Fibroblast of skin of right quadriceps (primary cell): ENCODE results near the gene ZC3H7B.

ENCODE experiments used
- DNase-seq: peaks from one replicate; pipeline ENCODE4 v3.0.0-alpha.2; 2013

ZC3H7B gene

DNA sequence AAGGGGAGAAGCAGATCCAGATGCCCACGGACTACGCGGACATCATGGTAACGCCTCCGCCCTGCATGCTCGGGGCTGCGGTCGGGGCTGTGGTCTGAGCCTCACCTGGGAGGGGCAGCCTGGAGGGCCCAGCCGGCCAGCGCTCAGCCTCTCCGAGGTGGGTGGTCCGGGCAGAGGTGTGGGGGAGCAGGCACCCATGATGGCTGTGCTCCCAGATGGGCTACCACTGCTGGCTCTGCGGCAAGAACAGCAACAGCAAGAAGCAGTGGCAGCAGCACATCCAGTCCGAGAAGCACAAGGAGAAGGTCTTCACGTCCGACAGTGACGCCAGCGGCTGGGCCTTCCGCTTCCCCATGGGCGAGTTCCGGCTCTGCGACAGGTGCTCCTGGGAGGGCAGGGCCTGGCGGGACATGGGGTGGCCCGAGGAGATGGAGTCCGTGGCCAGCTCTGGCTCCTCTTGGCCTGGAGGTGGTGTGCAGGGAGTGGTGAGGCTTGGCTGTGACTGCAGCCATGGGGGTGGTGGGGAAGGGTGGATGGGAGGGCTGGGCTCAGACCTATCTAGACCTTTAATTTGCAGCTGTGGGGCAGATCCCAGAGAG, 55.2 kb downstream of the ZC3H7B start:
- DNase-seq = no peak

DNA sequence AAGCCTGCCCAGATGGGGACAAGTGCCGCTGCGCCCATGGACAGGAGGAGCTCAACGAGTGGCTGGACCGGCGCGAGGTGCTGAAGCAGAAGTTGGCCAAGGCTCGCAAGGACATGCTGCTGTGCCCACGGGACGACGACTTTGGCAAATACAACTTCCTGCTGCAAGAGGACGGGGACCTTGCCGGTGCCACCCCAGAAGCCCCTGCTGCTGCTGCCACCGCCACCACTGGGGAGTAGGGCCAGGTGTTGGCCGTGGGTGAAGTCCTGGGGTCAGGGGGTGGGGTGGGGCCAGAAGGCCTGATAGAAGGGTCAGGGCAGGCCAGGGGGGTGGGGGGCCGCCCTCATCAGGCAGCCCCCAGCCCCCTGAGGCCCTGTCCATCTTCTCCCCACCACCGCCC, 55.9 kb downstream of the ZC3H7B start:
- no peak for DNase-seq

DNA sequence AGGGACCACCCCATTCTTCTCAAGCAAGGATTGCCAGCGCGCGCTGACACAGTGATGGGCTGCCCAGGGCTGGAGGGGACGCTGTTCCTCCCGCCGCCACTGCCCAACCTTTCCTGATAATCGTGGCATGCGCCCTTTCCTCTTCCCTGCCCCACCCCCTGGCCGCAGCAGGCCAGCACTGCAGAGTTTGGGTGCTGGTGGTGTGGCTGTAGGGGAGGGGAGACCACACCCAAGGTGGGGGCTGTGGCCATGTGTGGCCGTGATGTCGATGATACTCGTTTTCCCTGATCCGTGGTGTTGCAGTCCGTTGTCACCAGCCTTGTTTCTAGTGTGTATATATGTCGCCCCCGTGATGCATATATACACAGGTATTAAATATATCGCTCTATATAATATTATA, 57.6 kb downstream of the ZC3H7B start:
- no peak for DNase-seq

DNA sequence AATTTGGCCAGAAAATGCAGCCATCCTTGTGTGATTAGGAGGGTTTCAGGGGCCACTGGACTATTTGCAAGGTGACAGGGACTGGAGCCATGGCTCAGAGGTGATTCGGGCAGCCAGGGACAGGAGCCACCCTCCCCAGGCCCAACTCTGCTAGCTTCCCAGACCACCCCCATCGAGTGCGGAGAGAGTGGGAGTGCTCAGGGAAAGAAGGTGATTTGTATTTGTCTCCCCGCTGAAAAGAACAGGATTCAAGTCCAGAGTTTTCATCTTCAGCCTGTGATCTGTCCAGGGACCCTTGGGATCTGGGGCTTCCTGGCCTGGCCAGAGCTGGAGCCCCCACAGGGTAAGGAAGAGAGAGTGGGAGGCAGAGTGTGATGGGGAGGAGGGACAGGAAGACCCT, 58.1 kb downstream of the ZC3H7B start:
- DNase-seq = no peak

DNA sequence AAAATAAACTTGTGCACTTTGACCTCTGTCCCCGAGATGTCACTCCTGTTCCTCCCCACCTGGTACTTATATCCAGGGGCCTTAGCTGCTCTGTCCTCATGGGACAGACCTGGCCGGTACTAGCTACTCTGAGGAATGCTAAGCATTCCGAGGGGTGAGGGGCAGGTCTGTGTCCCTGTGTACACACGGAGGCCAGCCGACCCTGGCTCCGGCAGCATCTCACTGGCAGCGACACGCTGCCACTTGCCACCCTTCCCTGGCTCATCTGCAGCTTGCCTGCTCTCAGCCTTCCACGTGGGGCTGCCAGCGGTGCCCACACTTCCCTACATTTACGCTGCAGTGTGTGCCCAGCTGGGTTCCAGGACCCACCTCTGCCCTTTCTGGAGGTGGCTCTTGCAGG, 58.8 kb downstream of the ZC3H7B start:
- no peak for DNase-seq

DNA sequence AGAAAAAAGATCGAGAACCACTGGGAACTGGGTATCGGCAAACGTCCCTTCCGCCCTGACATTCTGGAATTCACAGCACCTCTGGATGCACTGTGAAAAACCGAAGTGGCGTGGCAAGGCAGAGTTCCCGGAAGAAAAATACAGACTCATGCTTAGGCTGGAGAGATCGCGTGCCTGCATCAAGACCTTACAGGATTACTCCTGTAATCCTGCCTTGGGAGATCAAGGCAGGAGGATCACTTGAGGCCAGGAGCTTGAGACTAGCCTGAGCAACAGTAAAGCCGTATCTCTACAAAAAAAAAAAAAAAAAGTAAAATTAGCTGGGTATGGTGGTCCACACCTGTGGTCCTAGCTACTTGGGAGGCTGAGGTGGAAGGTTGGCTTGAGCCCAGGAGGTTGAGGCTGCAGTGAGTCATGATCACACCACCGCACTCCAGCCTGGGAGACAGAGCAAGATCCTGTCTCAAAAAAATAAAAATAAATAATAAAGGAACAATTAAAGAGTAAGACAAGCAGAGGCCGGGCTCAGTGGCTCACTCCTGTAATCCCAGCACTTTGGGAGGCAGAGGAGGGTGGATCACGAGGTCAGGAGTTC, 60.5 kb downstream of the ZC3H7B start:
- no peak for DNase-seq

DNA sequence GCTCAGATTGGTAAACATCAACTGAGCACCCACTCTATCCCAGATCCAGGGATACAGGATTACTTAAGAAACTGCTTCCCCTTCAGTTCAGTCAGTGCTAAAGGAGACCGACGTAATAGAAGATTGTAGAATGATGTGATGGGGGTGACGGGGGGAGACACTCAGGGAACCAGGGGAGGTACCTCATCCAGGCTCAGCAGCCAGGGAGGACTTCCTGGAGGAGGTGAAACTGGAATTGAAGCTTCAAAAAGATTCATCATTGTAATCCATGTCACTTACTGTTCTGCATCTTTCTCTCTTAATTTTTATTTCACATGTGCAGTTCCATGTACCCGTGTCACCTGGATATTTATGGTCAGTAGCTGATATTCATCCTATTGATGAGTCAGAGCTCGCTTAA, 61.3 kb downstream of the ZC3H7B start:
- DNase-seq = no peak

DNA sequence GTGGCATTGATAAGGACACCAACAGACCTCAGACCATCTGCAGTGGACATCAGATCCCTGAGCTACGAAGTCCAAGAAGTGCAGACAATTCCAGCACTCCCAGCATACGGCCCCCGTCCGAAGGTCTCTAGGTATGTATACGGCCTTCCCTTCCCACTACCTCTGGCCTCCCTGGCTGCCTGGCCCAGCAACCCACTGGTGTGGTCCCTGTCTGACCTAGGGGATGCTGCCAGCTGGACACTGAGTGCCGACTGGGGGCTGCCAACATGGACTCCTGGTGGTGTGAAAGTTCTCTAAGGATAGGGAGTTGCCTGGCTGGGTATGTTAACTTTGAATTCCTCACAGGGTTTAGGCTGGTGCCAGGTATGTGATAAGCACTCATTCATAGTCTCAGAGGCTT, 62.9 kb downstream of the ZC3H7B start:
- DNase-seq = no peak

DNA sequence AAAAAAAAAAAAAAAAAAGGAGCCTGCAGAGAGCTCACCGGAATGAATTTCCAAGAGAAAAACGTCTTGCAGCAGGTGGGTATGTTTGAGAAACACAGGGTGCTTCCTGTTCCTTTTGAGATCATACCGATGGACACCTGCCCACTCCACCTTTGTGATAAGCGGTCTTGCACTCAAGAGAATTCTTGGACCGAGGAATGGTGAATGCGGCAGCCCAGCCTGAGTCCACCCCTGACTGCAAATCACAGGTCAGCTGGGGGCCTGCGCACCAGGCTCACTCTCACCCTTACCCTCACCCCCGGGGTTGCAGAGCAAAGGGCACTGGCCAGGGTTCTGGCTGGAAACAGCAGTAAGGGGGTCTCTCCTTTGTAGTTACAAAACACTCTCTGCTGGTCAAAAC, 63.6 kb downstream of the ZC3H7B start:
- no peak for DNase-seq

DNA sequence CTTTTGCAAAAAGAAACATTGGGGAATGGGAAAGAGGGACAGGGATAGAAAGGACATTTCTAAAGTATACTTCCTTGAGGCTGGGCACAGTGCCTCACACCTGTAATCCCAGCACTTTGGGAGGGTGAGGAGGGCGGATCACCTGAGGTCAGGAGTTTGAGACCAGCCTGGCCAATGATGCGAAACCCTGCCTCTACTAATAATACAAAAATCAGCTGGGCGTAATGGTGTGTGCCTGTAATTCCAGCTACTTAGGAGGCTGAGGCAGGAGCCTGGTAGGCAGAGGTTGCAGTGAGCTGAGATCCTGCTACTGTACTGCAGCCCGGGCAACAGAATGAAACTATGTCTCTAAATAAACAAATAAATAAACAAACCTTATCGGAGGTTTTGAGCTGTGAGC, 64.1 kb downstream of the ZC3H7B start:
- DNase-seq = no peak

DNA sequence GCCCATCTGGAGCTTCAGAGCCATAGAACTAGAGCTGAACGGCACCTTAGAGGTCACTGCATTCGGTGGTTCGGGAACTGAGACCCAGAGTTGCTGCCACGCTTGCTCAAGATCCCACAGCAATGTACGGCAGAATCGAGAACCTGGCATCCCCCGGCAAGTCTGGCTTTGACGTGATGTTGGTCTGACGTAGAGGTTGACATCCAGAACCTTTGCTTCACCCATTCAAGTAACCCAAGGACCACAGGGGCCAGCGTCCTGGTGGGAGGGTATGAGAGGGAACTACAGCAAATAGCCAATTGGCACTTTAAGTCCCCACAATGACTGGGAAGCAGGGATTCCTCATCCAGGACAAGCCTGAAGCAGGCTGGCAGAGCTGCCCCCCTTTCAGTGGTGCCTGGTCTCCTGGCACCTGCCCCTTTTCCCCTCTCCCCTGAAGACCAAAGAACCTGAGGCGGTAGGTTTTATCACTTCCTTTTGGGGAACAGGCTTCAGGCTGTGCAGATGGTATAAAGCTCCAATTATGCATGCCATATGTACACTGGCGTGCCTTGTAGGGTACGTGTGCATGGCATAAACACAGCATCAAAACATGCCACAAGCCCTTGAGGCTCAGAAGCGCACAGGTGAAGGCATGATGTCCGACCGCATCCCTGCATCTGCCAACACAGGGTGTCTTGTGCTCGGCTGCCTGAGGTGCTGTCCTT, 65.2 kb downstream of the ZC3H7B start:
- DNase-seq = no peak

DNA sequence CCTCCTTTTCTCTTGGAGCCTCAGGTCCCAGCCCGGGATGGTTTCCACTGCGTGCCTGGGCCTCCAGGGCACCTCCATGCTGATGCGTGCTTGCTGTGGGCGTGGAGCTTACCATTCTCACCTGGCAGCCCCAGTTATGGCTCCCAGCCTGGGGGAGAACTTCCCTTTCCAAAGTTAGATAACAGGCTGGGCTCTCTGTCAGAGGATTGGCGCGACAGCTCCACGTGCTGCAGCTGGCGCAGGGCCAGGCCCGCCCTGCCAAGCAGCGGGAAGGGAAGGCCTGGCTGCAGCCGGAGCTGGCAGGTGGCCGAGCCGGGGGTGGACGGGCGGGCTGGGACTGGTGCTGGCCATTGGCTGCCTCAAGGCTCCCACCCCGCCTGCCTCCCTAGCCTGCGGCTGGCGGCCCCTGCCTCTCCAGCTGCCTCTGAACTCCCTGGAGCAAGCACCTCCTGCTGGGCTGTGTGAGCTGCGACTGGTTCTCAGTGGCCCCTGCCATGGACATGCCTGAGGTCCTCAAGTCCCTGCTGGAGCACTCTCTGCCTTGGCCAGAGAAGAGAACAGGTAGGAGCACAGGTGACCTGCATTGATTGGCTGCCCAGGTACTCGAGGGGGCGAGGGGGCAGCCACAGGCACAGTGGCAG, 65.8 kb downstream of the ZC3H7B start:
- peak; percentile 91 for DNase-seq

DNA sequence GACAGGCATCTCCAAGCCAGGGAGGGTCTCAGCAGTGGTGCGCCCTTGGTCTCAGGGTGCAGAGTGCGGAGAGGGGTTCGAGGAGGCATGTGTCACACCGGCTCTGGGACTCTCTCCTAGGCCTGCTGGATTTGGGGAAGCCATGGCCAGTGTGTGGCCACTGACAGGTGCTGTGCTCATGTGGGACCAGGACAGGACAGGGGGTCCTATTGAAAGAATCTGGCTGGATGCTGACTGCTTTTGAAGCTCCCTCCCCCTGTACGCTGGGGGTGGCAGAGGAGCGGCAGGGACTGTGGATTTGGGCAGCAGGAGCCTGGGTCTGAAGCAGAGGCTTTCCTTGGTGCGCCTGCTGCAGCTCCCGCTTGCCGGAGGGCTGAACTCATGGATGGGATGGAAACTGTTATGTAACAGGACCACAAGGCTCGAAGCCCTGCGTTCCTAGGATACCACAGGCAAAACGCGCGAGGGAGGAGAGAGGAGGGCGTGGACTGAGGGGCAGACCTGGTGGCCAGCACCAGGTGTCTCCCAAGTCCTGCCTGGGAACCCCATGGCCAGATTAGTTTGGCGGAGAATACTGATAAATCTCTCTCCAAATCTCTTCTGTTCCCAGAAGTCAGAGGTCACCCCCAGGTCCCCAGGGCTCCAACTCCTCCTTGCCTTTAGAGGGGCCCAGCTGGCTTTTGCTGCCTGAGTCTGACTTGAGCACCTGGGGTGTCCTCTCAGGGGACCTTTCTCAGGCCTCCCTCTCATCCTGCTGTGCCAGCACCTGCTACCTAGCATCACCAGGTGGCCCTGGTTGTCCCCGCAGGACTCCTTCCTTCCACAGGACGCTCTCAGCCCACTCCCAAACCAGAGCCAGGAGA, 66.6 kb downstream of the ZC3H7B start:
- peak; percentile 25 for DNase-seq

DNA sequence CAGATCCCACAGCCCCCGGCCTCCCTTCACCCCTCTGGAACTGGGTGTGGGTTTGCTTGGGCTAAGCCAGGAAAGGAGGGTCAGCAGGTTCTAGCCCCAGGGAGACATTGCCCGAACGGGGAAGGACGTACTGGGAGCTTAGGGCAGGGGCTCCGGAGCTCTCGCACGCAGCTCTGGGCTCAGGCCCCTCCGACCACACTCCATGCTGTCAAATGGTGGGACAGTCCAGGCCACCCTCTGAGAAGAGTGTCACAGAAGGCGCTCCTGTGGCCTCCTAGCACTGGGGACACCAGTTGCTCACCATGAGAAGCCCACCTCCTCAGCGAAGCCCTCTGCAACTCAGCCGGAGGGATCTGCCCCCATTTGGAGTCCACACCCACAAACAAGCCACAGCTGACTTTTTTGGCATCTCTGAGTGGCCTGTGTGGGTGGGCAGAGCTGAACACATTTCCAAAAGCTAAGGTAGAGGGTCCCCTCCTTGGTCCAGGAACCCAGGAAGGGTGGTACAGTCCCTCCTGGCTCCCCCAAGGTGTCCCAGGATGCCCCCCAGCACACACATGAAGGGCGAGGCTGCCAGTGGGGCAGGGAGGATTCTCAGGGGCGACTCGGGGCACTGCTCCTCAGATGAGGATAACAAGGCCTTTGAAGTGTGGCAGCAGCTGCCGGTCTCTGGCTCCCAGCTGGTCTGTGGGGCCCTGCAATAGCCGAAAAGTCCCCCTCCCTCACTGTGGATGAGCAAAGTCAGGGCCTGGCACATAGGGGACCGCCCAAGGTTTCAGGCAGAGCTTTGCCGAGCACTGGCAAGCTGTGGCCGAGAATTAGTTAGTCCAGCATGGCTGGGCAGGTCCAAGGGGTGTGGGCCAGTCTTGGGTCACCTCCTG, 67.5 kb downstream of the ZC3H7B start:
- no peak for DNase-seq

DNA sequence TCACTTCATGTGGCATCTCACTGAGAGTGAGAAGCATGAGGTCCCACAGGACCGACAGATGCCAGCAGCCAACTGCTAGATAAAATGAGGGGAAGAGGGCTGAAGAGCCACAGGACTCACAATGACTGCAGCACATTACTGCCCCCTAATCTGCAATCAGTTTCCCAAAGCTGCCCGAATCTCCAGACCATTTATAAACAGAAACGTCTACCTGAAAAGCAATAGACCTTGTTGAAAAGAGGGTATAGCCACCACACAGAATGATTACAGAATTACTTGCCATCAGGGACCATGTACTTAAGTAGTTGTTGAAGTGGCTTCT, 68.1 kb downstream of the ZC3H7B start:
- DNase-seq = no peak

DNA sequence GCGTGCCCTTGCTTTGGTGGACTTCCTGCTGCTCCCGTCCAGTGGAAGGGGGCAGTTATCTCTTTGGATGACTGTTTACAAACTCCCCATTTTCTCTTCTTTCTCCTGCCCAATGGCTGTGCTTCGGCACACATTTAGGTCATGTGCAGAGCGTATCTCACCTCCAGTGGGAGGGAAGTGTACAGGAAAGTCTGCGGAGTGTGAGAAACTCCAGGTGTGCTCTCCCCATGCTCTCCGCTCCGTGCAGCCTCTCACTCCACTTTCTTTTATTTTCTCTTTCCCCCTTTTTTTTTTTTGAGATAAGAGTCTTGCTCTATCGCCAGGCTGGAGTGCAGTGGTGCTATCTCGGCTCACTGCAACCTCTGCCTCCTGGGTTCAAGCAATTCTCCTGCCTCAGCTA, 68.5 kb downstream of the ZC3H7B start:
- DNase-seq = no peak

DNA sequence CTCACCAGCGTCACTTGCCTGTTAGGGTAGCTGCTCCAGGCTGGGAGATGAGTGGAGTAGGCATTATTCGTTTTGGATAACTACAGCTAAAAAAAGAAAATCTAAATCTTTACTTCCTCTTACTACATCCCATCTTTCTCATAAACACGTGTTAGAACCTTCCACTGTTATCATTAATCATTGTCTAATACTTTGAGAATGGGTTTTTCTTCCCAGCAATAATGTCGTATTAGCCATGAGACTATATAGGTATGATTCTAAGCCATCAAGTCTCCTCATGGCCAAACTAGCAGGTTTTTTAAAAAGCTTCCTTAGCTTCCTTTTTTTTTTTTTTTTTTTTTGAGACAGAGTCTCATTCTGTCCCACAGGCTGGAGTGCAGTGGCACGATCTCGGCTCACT, 76.5 kb downstream of the ZC3H7B start:
- DNase-seq = no peak

DNA sequence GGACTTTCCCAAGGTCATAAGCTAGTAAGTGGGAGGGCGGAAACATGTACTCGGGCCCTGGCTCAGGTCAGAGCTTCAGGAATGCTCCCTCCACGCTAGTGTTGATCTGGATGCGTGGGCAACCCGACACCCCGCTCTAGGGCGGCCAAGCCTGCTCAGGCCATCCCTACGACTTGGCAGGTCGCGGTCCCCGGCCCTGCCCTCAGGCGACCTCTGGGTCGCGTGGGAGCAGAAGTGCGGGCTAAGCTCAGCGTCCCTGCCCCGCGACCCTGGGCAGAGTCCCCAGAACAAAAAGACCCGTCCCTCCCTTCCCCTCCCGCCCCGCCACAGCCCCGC, 79.6 kb downstream of the ZC3H7B start:
- peak; percentile 67 for DNase-seq

DNA sequence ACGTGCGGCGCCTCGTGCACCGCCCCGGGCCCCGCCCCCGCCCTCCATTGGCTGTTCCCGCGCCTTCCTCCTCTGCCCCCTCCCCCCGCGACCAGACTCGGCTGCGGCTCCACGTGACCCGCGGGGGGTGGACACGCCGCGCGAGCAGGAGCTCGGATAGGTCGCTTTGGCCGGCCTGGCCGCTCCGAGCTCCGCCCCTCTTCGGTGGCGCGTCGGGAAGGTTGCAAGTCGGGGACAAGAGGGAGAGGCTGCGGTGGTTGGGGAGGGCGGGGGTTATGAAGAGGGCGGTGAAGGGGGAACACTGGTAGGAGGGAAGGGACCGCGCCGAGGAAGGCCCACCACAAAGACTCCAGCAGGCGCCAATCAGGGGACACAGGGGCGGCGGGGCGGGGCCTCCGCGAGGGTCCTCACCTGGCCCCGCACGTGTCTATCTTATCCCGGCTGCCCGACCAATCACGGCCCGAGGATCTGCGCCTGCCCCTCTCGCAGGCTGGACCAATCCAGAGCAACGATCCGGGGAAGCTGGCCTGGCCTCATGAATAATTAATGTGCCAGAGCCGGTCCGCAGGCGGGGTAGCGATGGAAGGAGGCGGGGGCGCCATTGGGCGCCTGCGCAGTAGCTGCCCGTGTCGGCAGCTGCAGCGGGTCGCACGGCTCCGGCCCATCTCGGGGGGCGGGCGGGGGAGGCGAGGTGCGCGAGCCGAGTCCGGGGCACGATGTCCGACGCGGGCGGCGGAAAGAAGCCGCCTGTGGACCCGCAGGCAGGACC, 80.2 kb downstream of the ZC3H7B start, which contains the start of gene TEF:
TSS of gene TEF (plus strand) at position 614 of the 769 bp plus-strand sequence. CDS start at position 717, 103 bp downstream.
- peak; percentile 99 for DNase-seq

DNA sequence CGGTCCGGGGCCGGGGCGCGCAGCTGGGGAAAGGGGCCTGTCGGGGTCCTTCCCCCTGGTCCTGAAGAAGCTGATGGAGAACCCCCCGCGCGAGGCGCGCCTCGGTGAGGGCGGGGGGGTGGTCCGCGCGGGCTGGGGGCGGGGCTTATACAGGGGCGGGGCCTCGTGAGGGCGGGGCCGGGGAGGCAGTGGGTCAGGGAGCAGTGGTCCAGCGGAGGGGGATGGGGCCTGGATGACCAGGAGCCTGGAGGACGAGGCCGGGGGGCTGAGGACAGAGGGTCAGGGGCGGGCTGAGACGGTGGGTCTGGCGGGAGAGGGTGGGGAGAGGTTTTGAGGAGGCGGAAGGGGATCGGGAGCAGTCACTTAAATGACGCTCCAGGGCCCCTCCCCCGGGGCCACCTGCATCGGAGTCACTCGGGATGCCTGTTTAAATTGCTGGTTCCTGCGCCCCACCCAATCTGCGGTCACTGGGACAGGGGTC, 80.8 kb downstream of the ZC3H7B start:
- no peak for DNase-seq

DNA sequence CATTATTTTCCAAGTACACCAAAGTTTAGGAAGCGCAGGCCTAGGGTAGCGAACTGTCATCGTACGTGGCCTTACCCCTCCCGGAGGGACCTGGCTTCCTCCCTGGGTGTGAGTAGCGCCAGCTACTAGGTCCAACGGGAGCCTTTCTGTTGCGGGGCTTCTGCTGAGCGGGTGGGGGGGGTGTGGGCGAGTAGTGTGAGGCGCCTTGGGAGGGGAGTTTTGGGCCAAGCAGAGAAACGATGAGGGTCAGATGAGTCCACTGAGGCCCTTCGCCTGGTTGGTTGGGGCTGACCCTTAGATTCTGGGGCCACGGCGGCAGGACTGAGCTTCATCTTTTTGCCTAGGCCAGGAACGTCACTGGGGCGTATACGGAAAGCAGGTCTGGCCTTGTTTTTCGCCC, 81.3 kb downstream of the ZC3H7B start:
- DNase-seq = no peak
